ENCODE results near the gene AP1AR.
"Not testable (repeated sequence)": the region's sequence is repeated elsewhere in the genome, so short reads cannot be mapped to it uniquely, and the experiment has no call there.

AP1AR gene

GRCh38 chr4:112231779-112232713 is at the start of gene AP1AR:
Gene AP1AR, plus strand, starts transcription at chr4:112231787. Its CDS starts 305 bp downstream, at chr4:112232092.
- DNase-seq (ENCODE audit: low read depth in 1 of 2, low spot score in 1 of 2): peak; percentile 50 to 56

DNA sequence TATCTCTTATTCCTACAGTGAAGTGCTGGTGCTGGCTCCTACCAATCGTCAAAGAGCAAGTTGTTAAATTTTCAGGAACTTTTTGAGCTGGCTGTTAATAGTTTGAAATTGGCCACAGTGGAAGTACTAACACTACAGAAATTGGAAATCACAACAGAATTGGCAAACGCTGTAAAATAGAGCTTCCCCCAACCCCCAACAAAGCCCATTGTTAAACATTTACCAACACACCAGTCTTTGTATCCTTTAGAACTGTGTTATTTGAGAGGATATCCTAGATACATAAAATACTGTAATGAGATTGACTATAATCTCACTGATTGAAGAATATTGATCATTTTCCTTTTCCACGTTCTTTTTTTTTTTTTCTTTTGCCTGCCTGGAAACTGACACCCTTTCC is 49.0 kb upstream of the AP1AR start:
- DNase-seq (ENCODE audit: low read depth in 1 of 2, low spot score in 1 of 2): no peak

GRCh38 chr4:112183252-112183651 is 48.3 kb upstream of the AP1AR start:
- no peak for DNase-seq (ENCODE audit: low read depth in 1 of 2, low spot score in 1 of 2)

DNA sequence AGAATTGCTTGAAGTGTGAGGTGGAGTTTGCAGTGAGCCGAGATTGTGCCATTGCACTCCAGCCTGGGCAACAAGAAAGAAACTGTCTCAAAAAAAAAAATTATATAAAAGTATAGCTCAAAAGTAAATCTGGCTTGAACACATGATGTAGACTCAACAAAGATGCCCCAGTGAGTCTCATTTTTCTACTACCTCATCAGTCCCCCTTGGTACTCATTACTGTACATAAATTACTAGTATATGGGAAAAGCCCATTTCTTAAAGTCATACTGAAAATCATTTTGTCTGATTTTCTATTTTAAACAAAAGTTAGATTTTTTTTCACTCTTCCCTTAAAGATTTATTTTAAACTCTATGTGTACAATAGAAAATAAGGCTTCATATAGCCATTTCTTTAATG is 47.1 kb upstream of the AP1AR start:
- no peak for DNase-seq (ENCODE audit: low read depth in 1 of 2, low spot score in 1 of 2)

DNA sequence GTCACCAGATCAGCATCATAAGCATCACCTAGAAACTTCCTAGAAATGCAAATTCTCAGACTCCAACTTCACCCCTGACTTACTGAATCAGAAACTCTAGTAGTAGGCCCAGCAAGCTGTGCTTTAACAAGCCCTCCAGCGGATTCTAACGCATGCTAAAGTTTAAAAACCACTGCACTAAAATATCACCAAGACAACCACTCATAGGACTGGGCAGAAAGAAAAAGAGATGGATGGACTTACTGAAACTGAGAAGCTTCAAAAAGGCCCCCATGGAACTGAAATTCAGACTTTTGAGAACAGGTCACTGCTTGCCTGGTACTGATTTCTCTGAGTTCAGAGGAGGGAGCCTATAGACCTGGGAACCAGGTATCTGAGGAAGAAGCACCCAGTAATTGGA is 46.3 kb upstream of the AP1AR start:
- DNase-seq (ENCODE audit: low read depth in 1 of 2, low spot score in 1 of 2): no peak

DNA sequence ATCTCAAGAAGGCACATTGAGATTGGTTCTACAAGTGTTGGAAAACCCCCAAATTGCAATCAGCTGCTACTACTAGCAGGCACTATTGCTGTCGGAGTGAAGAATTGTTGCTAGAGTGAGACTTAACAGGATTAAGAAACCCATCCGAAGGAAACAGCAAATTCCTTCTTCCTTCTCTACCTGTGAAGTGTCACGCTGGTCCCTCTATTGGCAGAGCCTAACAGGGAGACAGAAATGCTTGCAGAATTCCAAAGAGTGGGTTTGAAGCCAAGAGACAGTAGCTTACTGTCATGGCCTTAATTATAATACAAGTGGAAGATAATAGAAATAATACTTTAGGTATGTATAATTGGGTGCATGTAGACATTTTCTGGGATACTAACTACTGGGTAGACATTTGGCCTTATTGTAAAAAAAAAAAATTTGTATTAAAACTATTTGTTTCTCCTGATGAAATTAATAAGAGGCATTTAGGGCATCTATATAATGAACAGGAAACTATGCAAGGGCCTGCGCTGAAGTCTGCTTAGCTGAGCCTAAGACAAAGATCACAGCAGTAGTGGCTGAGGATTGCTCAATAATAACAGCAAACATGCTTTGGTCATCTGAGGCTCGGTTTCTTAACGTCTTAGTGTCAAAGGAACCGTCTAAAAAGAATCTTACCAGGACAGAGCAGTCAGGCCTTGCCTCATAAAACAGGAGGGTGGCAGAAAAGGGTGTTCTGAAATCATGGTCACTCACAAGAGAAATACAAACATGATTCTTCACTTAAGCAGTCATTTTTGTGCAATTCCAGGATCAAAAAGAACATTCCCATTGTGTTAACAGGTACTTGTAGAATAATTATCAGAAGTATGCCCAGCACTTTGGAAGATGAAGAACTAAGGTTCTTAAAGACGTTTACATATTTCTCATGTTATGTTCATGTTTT is 45.6 kb upstream of the AP1AR start:
- DNase-seq (ENCODE audit: low read depth in 1 of 2, low spot score in 1 of 2): no peak

GRCh38 chr4:112189754-112190153 is 41.8 kb upstream of the AP1AR start:
- no peak for DNase-seq (ENCODE audit: low read depth in 1 of 2, low spot score in 1 of 2)

DNA sequence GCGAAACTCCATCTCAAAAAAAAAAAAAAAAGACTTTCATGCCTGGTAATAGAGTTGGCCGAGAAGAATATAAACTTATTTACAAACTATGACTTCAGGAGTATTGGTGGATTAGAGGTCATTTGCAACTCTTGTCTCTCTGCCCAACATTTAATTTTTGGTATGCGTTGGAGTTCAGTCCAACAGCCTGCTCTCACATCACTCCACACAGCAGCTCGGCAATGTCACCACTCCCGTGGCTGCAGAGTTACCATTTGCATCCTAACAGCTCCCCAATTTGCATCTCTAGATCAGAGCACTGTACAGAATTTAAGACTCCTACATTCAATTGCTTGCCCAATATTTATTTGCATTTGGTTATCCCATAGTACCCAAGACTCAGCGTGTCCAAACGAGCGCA is 40.9 kb upstream of the AP1AR start:
- DNase-seq (ENCODE audit: low read depth in 1 of 2, low spot score in 1 of 2): no peak

DNA sequence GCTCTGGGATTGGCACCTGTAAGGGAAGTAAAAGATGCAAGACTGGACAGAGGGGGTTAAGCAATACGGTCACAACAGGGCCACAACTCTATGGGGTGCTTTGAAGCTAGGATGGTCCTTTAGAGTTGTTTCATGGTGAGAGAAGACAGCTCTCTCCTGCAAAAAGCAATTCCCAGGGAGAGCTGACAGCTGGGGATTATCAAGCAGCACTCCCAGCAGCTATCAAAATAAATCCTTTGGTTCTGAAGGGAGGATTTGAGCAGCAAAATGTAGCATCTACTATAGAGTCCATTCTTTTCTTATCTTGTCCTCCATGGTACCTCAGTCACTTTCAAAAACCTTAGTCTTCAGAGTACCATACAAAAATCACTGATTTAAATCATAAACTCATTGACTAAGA is 35.1 kb upstream of the AP1AR start:
- DNase-seq (ENCODE audit: low read depth in 1 of 2, low spot score in 1 of 2): no peak

- DNase-seq (ENCODE audit: low read depth in 1 of 2, low spot score in 1 of 2): no peak
Observed at GRCh38 chr4:112199041-112199440, 32.5 kb upstream of the AP1AR start.

GRCh38 chr4:112201915-112202505 is 29.6 kb upstream of the AP1AR start:
- DNase-seq (ENCODE audit: low read depth in 1 of 2, low spot score in 1 of 2): no peak

GRCh38 chr4:112203593-112203992 is 28.0 kb upstream of the AP1AR start:
- DNase-seq (ENCODE audit: low read depth in 1 of 2, low spot score in 1 of 2): no peak

GRCh38 chr4:112206431-112206830 is 25.2 kb upstream of the AP1AR start:
- DNase-seq (ENCODE audit: low read depth in 1 of 2, low spot score in 1 of 2): no peak

DNA sequence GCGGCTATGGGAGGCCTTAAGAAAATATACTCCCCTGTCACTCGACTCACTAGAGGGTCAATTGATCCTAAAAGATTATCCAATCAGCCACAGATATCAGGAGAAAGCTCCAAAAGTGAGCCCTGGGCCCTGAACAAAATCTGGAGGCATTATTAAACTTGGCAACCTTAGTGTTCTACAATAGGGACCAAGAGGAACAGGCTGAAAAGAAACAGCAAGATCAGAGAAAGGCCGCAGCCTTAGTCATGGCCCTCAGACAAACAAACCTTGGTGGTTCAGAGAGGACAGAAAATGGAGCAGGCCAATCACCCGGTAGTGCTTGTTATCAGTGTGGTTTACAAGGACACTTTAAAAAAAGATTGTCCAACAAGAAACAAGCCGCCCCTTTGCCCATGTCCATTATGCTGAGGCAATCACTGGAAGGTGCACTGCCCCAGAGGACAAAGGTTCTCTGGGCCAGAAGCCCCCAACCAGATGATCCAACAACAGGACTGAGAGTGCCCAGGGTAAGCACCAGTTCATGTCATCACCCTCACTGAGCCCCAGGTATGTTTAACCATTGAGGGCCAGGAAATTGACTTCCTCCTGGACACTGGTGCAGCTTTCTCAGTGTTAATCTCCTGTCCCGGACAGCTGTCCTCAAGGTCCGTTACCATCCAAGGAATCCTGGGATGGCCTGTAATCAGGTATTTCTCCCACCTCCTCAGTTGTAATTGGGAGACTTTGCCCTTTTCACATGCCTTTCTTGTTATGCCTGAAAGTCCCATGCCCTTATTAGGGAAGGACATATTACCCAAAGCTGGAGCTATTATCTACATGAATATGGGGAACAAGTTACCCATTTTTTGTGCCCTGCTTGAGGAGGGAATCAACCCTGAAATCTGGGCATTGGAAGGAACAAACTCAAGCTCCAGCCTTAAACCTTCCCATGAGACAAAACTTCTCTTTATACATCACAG is 23.2 kb upstream of the AP1AR start:
- not testable (repeated sequence) for DNase-seq (ENCODE audit: low read depth in 1 of 2, low spot score in 1 of 2)

GRCh38 chr4:112210777-112211176 is 20.8 kb upstream of the AP1AR start:
- DNase-seq (ENCODE audit: low read depth in 1 of 2, low spot score in 1 of 2): no peak

GRCh38 chr4:112213091-112213490 is 18.5 kb upstream of the AP1AR start:
- no peak for DNase-seq (ENCODE audit: low read depth in 1 of 2, low spot score in 1 of 2)

- no peak for DNase-seq (ENCODE audit: low read depth in 1 of 2, low spot score in 1 of 2)
Observed at GRCh38 chr4:112213856-112214255, 17.7 kb upstream of the AP1AR start.

DNA sequence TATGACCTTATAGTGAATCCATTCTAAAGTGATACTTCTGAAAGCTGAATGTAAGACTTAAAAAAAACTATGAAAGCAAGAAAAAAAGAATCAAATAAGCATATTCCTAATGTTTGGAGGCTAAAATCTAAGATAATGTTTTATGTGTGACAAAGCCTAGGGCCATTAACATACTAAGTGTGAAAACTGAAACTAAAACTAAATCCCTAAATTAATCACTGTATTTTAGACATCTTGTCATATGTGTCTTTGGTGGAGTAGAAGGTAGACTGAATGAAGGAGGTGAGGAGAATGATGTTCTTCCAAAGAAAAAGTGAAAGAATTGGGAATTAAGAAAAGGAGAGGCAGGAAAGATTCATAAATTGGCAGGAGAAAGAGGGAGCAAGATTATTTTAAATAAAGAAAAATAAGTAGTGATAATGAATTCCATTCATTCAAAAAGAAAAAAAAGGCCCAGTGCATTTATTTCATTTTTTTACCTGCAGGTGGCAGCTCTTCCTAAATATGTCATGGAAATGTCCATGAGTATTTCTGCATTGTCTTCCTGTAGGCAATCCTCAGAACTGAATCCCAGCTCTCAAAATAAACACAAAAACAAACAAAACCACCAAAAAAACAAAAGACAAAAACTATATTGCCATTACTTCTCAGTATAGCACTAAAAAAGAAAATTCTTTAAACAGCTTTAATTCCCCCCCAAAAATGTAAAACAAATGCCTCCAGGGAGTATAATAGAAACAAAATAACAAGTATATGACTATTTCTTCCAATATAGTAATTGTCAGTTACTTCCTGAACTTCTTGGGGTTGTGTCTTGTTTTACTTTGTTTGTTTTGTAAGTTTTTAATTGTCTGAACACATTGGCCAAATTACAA is 17.0 kb upstream of the AP1AR start:
- no peak for DNase-seq (ENCODE audit: low read depth in 1 of 2, low spot score in 1 of 2)

GRCh38 chr4:112219826-112220366 is 11.7 kb upstream of the AP1AR start:
- no peak for DNase-seq (ENCODE audit: low read depth in 1 of 2, low spot score in 1 of 2)

Measured in activated CD4-positive, alpha-beta T cell treated with anti-CD3 and anti-CD28 coated beads, Interleukin-2, amount 50 U/mL, for 24 hours (primary cell).